HepG2 (cell line): ENCODE data around the gene ARHGAP26. TPM values are rescaled to one million over a fixed set of nuclear protein-coding genes. Genes with fewer than 3 reads are reported as not detected.

Source experiments
- BCL6 ChIP-seq: IDR thresholded peaks from 2 replicates; pipeline ENCODE4 v1.6.1; 2016; ENCODE audit warnings: missing genetic modification reagents, missing compliant biosample characterization
- BRCA1 ChIP-seq: sonication (generic); formaldehyde crosslinking; IDR thresholded peaks from 2 replicates; pipeline ENCODE4 v1.4.0; 2020; ENCODE audit warnings: missing genetic modification reagents
- CENPBD1 ChIP-seq: sonication (generic); formaldehyde crosslinking; IDR thresholded peaks from 2 replicates; pipeline ENCODE4 v1.8.0; 2022; ENCODE audit warnings: missing genetic modification reagents, low read depth, mild to moderate bottlenecking, borderline replicate concordance
- FLYWCH1 ChIP-seq: sonication (generic); formaldehyde crosslinking; IDR thresholded peaks from 2 replicates; pipeline ENCODE4 v1.8.1; 2023; ENCODE audit warnings: mild to moderate bottlenecking, missing genetic modification reagents
- HCFC1 ChIP-seq: fragments of 150-350 bp; IDR thresholded peaks from 2 replicates; pipeline ENCODE4 v1.6.1; 2014; ENCODE audit warnings: low read depth, low read length
- HNRNPLL ChIP-seq: fragments of 200-400 bp; formaldehyde crosslinking; IDR thresholded peaks from 2 replicates; pipeline ENCODE4 v1.6.1; 2017; ENCODE audit warnings: mild to moderate bottlenecking, low read depth, low read length; ENCODE audit not compliant: poor library complexity, severe bottlenecking
- MBD4 ChIP-seq: IDR thresholded peaks from 2 replicates; pipeline ENCODE4 v1.6.1; 2012; ENCODE audit warnings: low read length, inconsistent platforms, borderline replicate concordance
- NAIF1 ChIP-seq: sonication (generic); formaldehyde crosslinking; IDR thresholded peaks from 2 replicates; pipeline ENCODE4 v1.5.0; 2020; ENCODE audit warnings: mild to moderate bottlenecking, missing genetic modification reagents, borderline replicate concordance
- ONECUT2 ChIP-seq: sonication (generic); formaldehyde crosslinking; IDR thresholded peaks from 2 replicates; pipeline ENCODE4 v1.4.0; 2020; ENCODE audit warnings: missing genetic modification reagents
- ZFP36L1 ChIP-seq: sonication (generic); formaldehyde crosslinking; IDR thresholded peaks from 2 replicates; pipeline ENCODE4 v1.8.0; 2022; ENCODE audit warnings: mild to moderate bottlenecking, missing genetic modification reagents, moderate library complexity
- ZFYVE20 ChIP-seq: sonication (generic); formaldehyde crosslinking; IDR thresholded peaks from 2 replicates; pipeline ENCODE4 v1.8.0; 2023; ENCODE audit warnings: low read depth, mild to moderate bottlenecking, moderate library complexity, missing genetic modification reagents, borderline replicate concordance
- ZNF318 ChIP-seq: sonication (generic); formaldehyde crosslinking; IDR thresholded peaks from 2 replicates; pipeline ENCODE4 v1.4.0; 2020; ENCODE audit warnings: mild to moderate bottlenecking, missing genetic modification reagents
- ZNF34 ChIP-seq: sonication (generic); formaldehyde crosslinking; IDR thresholded peaks from 2 replicates; pipeline ENCODE4 v1.4.0; 2020; ENCODE audit warnings: mild to moderate bottlenecking, missing genetic modification reagents, borderline replicate concordance
- ZNF362 ChIP-seq: sonication (generic); formaldehyde crosslinking; IDR thresholded peaks from 2 replicates; pipeline ENCODE4 v1.4.0; 2020; ENCODE audit warnings: missing genetic modification reagents, mild to moderate bottlenecking, borderline replicate concordance
- polyA plus RNA-seq, 8 experiments: library from polyadenylated mRNA; depleted of rRNA in 3 of 8; stranded (reverse) in 7 of 8; unstranded in 1 of 8; fragments of >200 nt; fragmentation: Illumina TruSeq in 4 of 8; extraction: Trizol in 4 of 8; gene quantifications; 2 replicates each; pipeline versions ENCODE4 v1.2.1 to v1.2.3, GENCODE V29; 2011 to 2016; ENCODE audit warnings: low read depth in 4 of 8, missing spikeins in 1 of 8, mixed read lengths in 1 of 8; ENCODE audit not compliant: insufficient read depth in 1 of 8
- total RNA-seq, 5 experiments: library from RNA; depleted of rRNA; stranded (reverse); fragments of >200 nt; fragmentation: Illumina TruSeq; extraction: Trizol; gene quantifications; 2 replicates each; pipeline ENCODE4 v1.2.3, GENCODE V29; 2016; ENCODE audit warnings: low read depth in 1 of 5

ARHGAP26 gene
- total and polyA plus RNA-seq, 2 of the 13 experiments (the other 11 are each of a cell fraction or from before 2014, with no cell fraction given), result 9.6 to 18.2 TPM

GRCh38 chr5:143182901-143183820 is 413.0 kb downstream of the ARHGAP26 start (continued):
- TF ChIP-seq NAIF1 (no peak), BCL6 (CRISPR knock-in tag) (peak; percentile 70; the same call in 1 of the 2 replicates), ZNF362 (CRISPR knock-in tag) (peak; percentile 89; the same call in 1 of the 2 replicates), ZNF34 (CRISPR knock-in tag) (no peak), ZFP36L1 (CRISPR knock-in tag) (no peak), MBD4 (no peak), CENPBD1 (CRISPR knock-in tag) (no peak), BRCA1 (no peak), HNRNPLL (no peak), FLYWCH1 (CRISPR knock-in tag) (no peak), ZNF318 (CRISPR knock-in tag) (no peak), HCFC1 (no peak), ZFYVE20 (CRISPR knock-in tag) (no peak), ONECUT2 (no peak)
